GM21447 (cell line): ENCODE results near the gene CEP170B.

Experiments used
- ATAC-seq: cut with Tn5 transposase; IDR thresholded peaks from one replicate; pipeline ENCODE4 v1.9.1; 2021; ENCODE audit not compliant: unreplicated experiment

Gene CEP170B

GRCh38 chr14:104929268-104930230 is 64.5 kb downstream of the CEP170B start:
- ATAC-seq: no peak

DNA sequence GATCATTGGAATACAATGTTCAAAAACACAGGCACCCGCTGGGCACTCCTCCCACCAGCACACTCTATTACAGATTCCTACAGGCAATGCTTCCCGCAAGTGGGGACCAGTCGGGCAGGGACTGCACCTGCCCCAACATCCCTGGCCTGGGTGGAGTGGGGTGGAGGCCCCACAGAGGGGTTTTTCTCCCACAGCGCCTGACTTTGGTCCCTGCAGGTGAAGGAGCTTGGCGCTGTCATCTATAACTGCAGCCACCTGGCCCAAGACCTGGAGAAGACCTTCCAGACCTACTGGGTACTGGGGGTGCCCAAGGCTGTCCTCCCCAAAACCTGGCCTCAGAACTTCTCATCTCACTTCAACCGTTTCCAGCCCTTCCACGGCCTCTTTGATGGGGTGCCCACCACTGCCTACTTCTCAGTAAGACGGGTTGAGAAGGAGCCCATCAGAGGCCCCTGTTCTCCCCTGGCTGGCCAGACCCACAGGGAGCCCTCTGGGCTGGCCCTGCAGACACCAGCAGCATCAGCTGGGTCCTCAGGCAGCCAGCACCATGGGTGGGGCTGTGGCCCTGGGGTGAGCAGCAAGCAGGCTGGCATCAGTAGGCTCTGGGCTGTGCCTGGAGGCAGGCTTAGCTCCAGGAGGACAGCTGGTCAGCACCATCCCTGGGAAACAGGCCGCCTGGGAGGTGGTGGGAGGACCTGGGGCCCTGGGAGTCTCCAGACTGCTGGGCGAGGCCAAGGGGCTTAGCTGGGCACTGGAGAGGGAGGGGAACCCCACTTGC is 65.6 kb downstream of the CEP170B start:
- no peak for ATAC-seq

DNA sequence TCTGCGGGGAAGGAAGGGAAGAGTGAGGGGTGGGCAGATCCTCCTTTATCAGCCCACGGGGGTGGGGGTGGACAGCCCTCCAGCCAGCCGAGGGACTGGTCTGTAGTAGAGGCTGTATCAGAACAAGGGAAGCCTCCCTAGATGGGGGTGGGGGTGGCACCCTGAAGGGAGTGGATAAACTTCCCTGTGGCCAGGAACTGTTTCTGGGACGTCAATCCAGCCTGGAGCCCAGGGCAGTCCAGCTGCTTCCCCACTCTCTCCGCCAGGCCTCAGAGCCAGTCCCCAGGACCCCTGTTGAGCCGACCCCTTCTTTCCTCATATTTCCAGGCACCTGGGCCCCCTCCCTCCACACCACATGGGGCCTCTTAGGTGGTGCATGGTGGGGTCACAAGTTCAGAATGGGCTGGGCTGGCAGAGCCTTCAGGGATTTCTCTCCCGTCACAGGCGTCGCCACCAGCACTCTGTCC is 66.3 kb downstream of the CEP170B start:
- no peak for ATAC-seq

DNA sequence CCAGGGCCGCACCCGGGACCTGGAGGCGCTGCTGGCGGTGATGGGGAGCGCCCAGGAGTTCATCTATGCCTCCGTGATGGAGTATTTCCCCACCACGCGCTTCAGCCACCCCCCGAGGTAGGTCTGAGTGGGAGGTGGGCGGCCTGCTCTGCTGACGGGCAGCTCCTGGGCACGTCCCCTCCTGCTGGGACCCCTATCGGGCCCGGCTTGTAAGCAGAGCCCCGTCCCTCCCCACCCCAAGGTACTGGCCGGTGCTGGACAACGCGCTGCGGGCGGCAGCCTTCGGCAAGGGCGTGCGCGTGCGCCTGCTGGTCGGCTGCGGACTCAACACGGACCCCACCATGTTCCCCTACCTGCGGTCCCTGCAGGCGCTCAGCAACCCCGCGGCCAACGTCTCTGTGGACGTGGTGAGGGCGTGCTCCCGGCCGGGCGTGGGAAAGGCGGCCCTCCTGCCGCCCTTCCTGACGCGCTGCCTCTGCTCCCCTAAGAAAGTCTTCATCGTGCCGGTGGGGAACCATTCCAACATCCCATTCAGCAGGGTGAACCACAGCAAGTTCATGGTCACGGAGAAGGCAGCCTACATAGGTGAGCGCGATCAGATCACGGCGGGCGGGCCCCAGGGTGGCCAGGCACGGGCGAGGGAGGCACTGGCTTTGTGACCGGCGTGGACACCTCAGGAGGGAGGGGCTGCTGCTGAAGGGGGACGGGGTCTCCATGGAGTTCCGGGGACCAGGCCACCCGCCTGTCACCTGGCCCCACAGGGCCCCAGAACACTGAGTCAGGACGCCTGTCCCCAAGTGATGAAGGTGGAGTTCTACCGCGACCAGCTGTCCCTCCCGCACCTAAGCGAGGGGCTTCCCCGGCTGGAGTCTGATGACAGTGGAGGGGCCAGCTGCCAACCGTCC is 67.0 kb downstream of the CEP170B start:
- ATAC-seq: no peak

DNA sequence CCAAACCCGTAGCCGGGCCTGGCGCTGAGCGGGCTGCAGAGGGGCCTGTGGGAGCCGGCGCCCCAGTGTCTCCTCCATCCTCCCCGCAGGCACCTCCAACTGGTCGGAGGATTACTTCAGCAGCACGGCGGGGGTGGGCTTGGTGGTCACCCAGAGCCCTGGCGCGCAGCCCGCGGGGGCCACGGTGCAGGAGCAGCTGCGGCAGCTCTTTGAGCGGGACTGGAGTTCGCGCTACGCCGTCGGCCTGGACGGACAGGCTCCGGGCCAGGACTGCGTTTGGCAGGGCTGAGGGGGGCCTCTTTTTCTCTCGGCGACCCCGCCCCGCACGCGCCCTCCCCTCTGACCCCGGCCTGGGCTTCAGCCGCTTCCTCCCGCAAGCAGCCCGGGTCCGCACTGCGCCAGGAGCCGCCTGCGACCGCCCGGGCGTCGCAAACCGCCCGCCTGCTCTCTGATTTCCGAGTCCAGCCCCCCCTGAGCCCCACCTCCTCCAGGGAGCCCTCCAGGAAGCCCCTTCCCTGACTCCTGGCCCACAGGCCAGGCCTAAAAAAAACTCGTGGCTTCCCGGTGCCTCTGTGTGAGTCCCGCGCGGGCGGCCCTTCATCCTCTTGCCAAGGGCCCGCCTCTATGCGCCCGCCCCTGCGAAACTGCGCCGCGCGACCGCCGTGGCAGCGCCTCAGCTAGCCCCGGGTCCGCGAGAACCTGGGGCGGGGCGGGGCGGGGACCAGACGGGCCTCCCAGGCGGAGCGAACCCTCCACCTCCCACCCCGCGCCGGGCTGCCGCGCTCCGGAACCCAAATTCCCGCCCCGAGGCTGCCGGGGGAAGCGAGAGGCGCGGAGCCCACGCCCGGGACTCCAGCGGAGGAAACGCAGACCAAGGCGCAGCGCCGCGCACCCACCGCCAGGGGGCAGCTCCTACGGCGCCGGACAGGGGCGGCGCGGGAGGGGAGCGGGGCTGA is 67.9 kb downstream of the CEP170B start:
- no peak for ATAC-seq

GRCh38 chr14:104933746-104934733 is 69.0 kb downstream of the CEP170B start:
- ATAC-seq: no peak

GRCh38 chr14:104935026-104935650 is 70.1 kb downstream of the CEP170B start:
- no peak for ATAC-seq

DNA sequence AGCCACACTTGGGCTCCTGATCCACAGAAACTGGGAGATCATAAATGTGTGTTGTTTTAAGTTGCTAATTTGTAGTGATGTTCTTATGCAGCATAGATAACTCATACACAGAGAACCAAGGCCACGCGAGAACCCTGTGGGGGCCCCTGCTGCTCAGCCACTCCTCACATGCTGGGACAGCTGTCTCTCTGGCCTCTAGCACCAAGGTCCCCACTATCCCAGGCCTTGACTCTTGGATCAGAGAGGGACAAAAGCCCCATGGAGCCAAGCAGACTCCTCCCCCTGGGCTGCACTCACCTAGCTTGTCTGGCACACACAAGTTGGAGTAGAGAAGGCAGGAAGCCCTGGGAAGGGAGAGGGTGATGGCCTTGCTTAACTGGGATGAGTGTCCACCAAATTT is 70.9 kb downstream of the CEP170B start:
- ATAC-seq: no peak

DNA sequence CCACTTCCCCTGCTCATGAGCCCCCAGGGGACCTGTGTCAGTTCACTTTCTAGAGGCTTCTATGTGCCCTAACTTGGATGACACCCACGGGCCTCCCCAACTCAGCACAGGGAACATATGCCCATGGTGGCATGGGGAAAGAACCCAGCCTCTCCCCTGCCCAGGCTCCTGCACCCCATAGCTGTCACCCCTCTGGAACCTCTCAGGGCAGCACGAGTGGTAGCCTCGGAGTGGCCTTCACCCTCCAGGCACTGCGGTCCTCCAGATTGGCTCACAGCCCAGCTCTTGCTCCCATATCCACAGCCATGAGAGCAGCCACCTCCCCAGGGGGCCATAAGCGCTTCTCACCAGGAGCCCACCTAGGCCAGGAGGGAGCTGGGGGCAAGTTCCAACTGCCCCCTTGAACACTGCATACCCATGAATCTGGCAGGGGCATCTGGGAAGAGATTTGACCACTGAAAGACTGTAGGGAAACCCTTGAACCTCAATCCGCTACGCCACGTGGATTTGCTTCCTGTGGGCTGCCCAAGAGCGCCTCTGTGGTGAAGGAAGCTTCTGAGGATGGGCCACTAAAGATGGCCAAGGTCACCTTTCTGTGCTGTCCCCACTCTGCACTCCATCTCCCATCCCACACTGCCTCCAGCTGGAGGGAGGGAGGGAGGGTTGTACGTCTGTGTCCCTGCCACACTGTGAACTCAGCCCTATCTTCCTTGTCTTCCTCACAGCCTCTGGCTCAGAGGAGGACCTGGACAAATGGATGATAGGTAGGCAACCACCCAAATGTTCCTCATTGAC is 71.5 kb downstream of the CEP170B start:
- ATAC-seq: no peak

DNA sequence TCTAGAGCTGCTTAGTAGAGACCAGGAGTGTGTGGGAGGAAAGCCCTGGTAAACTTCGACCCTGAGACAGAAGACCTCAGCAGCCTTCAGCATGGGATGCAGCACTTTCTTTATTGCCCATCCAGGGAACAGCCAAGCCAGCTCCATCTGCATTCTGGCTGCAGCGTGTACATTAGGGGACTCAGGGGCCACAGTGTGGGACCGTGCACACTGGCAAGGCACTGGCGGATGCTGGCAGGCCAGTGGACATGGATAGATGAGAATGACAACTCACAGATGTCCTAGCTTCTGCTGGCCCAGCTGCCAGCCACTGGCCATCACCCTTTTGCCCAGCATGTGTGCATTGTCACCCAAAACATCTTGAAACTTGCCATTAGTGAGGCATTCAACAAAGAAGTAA is 72.1 kb downstream of the CEP170B start:
- no peak for ATAC-seq

- no peak for ATAC-seq
These were observed 72.8 kb downstream of the CEP170B start for GRCh38 chr14:104937694-104938365.

DNA sequence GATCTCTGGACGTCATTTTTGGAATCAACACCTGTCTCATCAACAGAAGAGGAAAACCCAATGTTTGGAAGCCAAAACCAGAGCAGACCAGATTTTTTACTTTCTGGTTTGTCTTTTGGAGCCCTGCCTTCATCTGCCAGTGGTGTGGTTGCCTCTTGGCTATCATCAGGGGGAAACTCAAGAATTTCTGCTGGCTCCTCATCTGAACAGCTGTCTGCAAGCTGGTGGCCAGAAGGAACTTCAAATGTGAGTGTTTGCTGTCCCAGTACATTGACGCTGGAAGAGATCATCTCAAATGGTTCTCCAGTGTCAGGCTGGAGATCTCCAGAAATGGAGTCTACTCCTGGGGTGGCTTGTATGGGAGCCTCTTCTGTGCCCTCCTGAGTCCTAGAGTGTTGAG is 73.4 kb downstream of the CEP170B start:
- no peak for ATAC-seq

- ATAC-seq: no peak
These were observed 73.9 kb downstream of the CEP170B start for GRCh38 chr14:104938960-104939359.

DNA sequence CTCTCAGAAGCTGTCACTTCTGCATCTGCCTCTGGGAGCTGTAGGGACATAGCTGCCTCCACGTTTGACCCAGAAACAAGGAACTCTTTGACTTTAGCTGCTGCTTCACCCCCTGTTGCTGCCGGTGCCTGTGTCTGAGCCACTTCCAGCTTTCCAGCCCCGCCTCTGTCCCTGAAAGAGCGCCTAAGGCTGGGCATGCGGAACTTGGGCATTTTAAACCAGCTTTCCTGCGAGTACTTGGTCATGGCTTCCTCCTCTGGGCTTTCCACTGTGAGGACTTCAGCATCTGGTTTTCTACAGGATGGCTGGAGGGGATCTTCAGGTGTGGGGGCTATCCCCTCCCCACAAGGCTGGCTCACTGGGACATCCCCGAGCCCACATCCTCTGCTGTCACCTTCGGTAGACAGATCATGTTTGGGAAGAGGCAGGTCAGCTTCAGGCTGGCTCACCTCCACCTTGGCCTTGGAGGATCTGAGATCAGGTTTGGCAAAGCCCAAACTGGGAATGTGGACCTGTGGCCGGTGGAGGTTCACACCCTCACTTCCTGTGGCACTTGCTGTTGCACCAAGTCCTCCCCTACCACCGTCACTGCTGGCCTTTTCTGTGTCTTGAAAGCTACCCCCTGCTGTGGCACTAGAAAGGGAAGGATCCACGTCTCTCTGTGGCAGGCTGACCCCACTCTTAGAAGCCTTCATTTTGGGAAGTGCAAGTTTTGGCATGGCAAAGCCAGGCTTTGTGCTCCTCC is 74.8 kb downstream of the CEP170B start:
- ATAC-seq: no peak

DNA sequence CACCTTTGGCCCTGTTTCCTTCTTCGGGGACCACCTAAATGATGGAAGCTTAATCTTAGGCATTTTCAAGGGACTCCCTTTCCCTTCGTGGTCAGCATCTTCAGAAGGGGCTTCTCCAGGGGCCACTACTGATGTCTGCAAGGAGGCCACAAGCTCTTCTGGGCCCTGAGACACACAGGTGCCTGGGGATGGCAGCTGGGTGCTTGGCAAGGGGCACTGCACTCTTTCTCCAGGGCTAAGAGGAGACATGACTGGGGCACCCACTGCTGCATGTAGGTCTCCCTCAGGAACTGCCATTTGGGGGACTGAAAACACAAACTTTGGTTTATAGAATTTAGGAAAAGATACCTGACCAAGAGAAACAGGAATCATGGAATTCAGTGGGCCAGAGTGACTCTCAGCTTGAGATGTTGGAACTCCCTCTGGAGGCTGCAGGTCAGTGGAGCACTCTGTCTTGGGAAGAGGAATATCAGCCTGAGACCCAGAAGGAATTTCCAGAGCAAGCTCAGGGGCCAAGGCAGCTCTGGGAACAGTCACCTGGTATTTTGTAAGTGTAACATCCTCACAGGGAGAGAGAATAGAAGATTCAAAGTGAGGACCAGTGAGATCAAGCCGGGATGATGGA is 75.6 kb downstream of the CEP170B start:
- ATAC-seq: no peak
